HepG2 (cell line): ENCODE results near the gene ATXN1L. TPM values are rescaled to one million over a fixed set of nuclear protein-coding genes. Genes with fewer than 3 reads are reported as not detected.
A peak's percentile ranks its signal among the peaks of the same experiment; 100 is the strongest.

Experiments used
- AGO2 ChIP-seq: fragments of 200-400 bp; formaldehyde crosslinking; optimal IDR thresholded peaks from 2 replicates; pipeline ENCODE3; 2017; ENCODE audit warnings: mild to moderate bottlenecking, low read depth, low read length, moderate library complexity
- ASH2L ChIP-seq: fragments of 300-600, 200-600 bp; sonication (generic); IDR thresholded peaks from 2 replicates; pipeline ENCODE4 v1.7.0; 2017; ENCODE audit warnings: low read depth, mild to moderate bottlenecking, moderate library complexity, mixed read lengths, low read length; ENCODE audit not compliant: insufficient read length
- CENPT ChIP-seq: sonication (generic); formaldehyde crosslinking; IDR thresholded peaks from 2 replicates; pipeline ENCODE4 v1.8.0; 2022; ENCODE audit warnings: low read depth, mild to moderate bottlenecking, moderate library complexity, missing genetic modification reagents
- ELF3 ChIP-seq: IDR thresholded peaks from 2 replicates; pipeline ENCODE4 v1.6.1; 2016; ENCODE audit warnings: missing genetic modification reagents, missing compliant biosample characterization
- GLI4 ChIP-seq: sonication (generic); formaldehyde crosslinking; IDR thresholded peaks from 2 replicates; pipeline ENCODE4 v1.5.1; 2020; ENCODE audit warnings: missing genetic modification reagents, mild to moderate bottlenecking, moderate library complexity, borderline replicate concordance
- GMEB2 ChIP-seq: IDR thresholded peaks from 2 replicates; pipeline ENCODE4 v1.6.1; 2016; ENCODE audit warnings: missing biosample characterization, missing genetic modification reagents, low read depth
- KDM4B ChIP-seq: sonication (generic); formaldehyde crosslinking; IDR thresholded peaks from 2 replicates; pipeline ENCODE4 v1.4.0; 2020; ENCODE audit warnings: missing genetic modification reagents
- KLF13 ChIP-seq: sonication (generic); formaldehyde crosslinking; IDR thresholded peaks from 2 replicates; pipeline ENCODE4 v1.4.0; 2020; ENCODE audit warnings: mild to moderate bottlenecking, missing genetic modification reagents
- NFIB ChIP-seq: sonication (generic); formaldehyde crosslinking; IDR thresholded peaks from 2 replicates; pipeline ENCODE4 v1.9.0; 2021; ENCODE audit warnings: missing genetic modification reagents, mild to moderate bottlenecking, borderline replicate concordance
- NFIC ChIP-seq: IDR thresholded peaks from 2 replicates; pipeline ENCODE4 v1.6.1; 2012; ENCODE audit warnings: mild to moderate bottlenecking, low read length, inconsistent platforms
- NPAS2 ChIP-seq: sonication (generic); formaldehyde crosslinking; IDR thresholded peaks from 2 replicates; pipeline ENCODE4 v1.8.0; 2022; ENCODE audit warnings: mild to moderate bottlenecking, missing genetic modification reagents, borderline replicate concordance
- PRPF4 ChIP-seq: fragments of 200-400 bp; formaldehyde crosslinking; IDR thresholded peaks from 2 replicates; pipeline ENCODE4 v1.6.1; 2016; ENCODE audit warnings: low read length, low read depth; ENCODE audit not compliant: poor library complexity, severe bottlenecking
- SATB2 ChIP-seq: sonication (generic); formaldehyde crosslinking; IDR thresholded peaks from 2 replicates; pipeline ENCODE4 v1.5.0; 2020; ENCODE audit warnings: missing genetic modification reagents
- SNAPC2 ChIP-seq: sonication (generic); formaldehyde crosslinking; IDR thresholded peaks from 2 replicates; pipeline ENCODE4 v1.8.1; 2022; ENCODE audit warnings: mild to moderate bottlenecking, missing genetic modification reagents
- ZBTB42 ChIP-seq: sonication (generic); formaldehyde crosslinking; IDR thresholded peaks from 2 replicates; pipeline ENCODE4 v1.5.0; 2020; ENCODE audit warnings: mild to moderate bottlenecking, missing genetic modification reagents
- ZNF101 ChIP-seq: sonication (generic); formaldehyde crosslinking; IDR thresholded peaks from 2 replicates; pipeline ENCODE4 v1.4.0; 2020; ENCODE audit warnings: mild to moderate bottlenecking, low read depth, missing genetic modification reagents, borderline replicate concordance
- ZNF17 ChIP-seq: sonication (generic); formaldehyde crosslinking; IDR thresholded peaks from 2 replicates; pipeline ENCODE4 v1.5.0; 2020; ENCODE audit warnings: mild to moderate bottlenecking, missing genetic modification reagents
- ZNF567 ChIP-seq: sonication (generic); formaldehyde crosslinking; IDR thresholded peaks from 2 replicates; pipeline ENCODE4 v1.8.1; 2023; ENCODE audit warnings: mild to moderate bottlenecking, missing genetic modification reagents, borderline replicate concordance
- ZNF572 ChIP-seq: sonication (generic); formaldehyde crosslinking; IDR thresholded peaks from 2 replicates; pipeline ENCODE4 v1.5.1; 2020; ENCODE audit warnings: mild to moderate bottlenecking, missing genetic modification reagents
- ZNF672 ChIP-seq: sonication (generic); formaldehyde crosslinking; IDR thresholded peaks from 2 replicates; pipeline ENCODE4 v1.8.1; 2022; ENCODE audit warnings: missing genetic modification reagents
- ZUFSP ChIP-seq: sonication (generic); formaldehyde crosslinking; IDR thresholded peaks from 2 replicates; pipeline ENCODE4 v1.9.0; 2021; ENCODE audit warnings: missing genetic modification reagents, mild to moderate bottlenecking, borderline replicate concordance
- polyA plus RNA-seq, 8 experiments: library from polyadenylated mRNA; depleted of rRNA in 3 of 8; stranded (reverse) in 7 of 8; unstranded in 1 of 8; fragments of >200 nt; fragmentation: Illumina TruSeq in 4 of 8; extraction: Trizol in 4 of 8; gene quantifications; 2 replicates each; pipeline versions ENCODE4 v1.2.1 to v1.2.3, GENCODE V29; 2011 to 2016; ENCODE audit warnings: low read depth in 4 of 8, missing spikeins in 1 of 8, mixed read lengths in 1 of 8; ENCODE audit not compliant: insufficient read depth in 1 of 8
- total RNA-seq, 5 experiments: library from RNA; depleted of rRNA; stranded (reverse); fragments of >200 nt; fragmentation: Illumina TruSeq; extraction: Trizol; gene quantifications; 2 replicates each; pipeline ENCODE4 v1.2.3, GENCODE V29; 2016; ENCODE audit warnings: low read depth in 1 of 5
- TF ChIP-seq, protein P1 (sequence below): fragments of 450-650 bp; IDR thresholded peaks from 2 replicates; pipeline ENCODE4 v1.6.1; 2016
- TF ChIP-seq, protein P2 (sequence below): sonication (generic); formaldehyde crosslinking; IDR thresholded peaks from 2 replicates; pipeline ENCODE4 v1.4.0; 2020; ENCODE audit warnings: mild to moderate bottlenecking, missing genetic modification reagents
- TF ChIP-seq, protein P3 (sequence below): sonication (generic); formaldehyde crosslinking; IDR thresholded peaks from 2 replicates; pipeline ENCODE4 v1.4.0; 2020; ENCODE audit warnings: missing genetic modification reagents

The ATXN1L gene
- total and polyA plus RNA-seq, 2 of the 13 experiments (the other 11 are each of a cell fraction or from before 2014, with no cell fraction given) = 20.0 to 22.4 TPM

- TF ChIP-seq NPAS2 (CRISPR knock-in tag) (0 out of 2 replicates have a peak, but pooled peaks have one; percentile 70), KLF13 (CRISPR knock-in tag) (peak; percentile 84), ZUFSP (no peak), ASH2L (peak; percentile 61), ZNF17 (CRISPR knock-in tag) (no peak), ZNF672 (CRISPR knock-in tag) (no peak), ZBTB42 (CRISPR knock-in tag) (peak; percentile 20; the same call in 1 of the 2 replicates), SNAPC2 (CRISPR knock-in tag) (no peak), AGO2 (peak; percentile 58), KDM4B (CRISPR knock-in tag) (no peak), NFIB (CRISPR knock-in tag) (no peak), NFIC (no peak), SATB2 (CRISPR knock-in tag) (no peak), ELF3 (no peak), ZNF572 (CRISPR knock-in tag) (no peak), PRPF4 (no peak), CENPT (CRISPR knock-in tag) (peak; percentile 44), GLI4 (CRISPR knock-in tag) (no peak), GMEB2 (no peak), ZNF101 (CRISPR knock-in tag) (no peak), ZNF567 (CRISPR knock-in tag) (peak; percentile 66; the same call in 1 of the 2 replicates)
- TF ChIP-seq, protein P1, sequence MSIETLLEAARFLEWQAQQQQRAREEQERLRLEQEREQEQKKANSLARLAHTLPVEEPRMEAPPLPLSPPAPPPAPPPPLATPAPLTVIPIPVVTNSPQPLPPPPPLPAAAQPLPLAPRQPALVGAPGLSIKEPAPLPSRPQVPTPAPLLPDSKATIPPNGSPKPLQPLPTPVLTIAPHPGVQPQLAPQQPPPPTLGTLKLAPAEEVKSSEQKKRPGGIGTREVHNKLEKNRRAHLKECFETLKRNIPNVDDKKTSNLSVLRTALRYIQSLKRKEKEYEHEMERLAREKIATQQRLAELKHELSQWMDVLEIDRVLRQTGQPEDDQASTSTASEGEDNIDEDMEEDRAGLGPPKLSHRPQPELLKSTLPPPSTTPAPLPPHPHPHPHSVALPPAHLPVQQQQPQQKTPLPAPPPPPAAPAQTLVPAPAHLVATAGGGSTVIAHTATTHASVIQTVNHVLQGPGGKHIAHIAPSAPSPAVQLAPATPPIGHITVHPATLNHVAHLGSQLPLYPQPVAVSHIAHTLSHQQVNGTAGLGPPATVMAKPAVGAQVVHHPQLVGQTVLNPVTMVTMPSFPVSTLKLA = no peak
- TF ChIP-seq, protein P2, sequence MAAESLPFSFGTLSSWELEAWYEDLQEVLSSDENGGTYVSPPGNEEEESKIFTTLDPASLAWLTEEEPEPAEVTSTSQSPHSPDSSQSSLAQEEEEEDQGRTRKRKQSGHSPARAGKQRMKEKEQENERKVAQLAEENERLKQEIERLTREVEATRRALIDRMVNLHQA (CRISPR knock-in tag) = no peak
- TF ChIP-seq, protein P3, sequence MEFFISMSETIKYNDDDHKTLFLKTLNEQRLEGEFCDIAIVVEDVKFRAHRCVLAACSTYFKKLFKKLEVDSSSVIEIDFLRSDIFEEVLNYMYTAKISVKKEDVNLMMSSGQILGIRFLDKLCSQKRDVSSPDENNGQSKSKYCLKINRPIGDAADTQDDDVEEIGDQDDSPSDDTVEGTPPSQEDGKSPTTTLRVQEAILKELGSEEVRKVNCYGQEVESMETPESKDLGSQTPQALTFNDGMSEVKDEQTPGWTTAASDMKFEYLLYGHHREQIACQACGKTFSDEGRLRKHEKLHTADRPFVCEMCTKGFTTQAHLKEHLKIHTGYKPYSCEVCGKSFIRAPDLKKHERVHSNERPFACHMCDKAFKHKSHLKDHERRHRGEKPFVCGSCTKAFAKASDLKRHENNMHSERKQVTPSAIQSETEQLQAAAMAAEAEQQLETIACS = no peak
These were observed 50.0 kb downstream of the ATXN1L start (continued) for GRCh38 chr16:71895679-71896365.
